ENCODE measurements around the gene NEURL3.
A peak's percentile ranks its signal among the peaks of the same experiment; 100 is the strongest.

The NEURL3 gene

GRCh38 chr2:96527286-96528005 lies 22.3 kb upstream of the NEURL3 start:
- DNase-seq: no peak

- no peak for DNase-seq
Observed at GRCh38 chr2:96526615-96527285, 21.6 kb upstream of the NEURL3 start.

DNA sequence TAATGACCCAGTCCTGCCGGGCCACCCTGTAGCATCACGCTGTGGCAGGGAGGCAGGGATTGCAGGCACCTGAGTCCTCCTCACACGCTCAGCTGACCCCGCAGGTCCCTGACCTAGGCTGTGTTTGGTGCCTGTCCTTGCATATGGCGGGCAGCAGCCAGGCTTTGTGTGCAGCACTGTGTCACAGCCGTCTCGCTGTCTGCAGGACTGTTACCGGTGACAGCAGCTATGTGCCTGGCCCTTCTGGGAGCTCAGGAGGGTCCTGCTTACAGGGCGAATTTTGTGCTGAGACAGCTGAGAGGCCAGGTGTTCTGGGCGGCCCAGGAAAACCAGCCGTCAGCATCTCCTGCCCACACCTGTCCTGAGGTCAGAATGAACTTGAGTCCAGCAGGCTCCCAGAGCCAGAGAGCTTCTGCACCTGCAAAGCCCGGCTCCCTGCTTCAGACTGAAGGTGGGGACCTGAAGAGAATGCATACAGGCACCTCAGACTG lies 21.0 kb upstream of the NEURL3 start:
- no peak for DNase-seq

GRCh38 chr2:96525211-96525507 lies 20.0 kb upstream of the NEURL3 start:
- DNase-seq: no peak

- DNase-seq: no peak
Observed at GRCh38 chr2:96524482-96525210, 19.5 kb upstream of the NEURL3 start.

- no peak for DNase-seq
Observed at GRCh38 chr2:96523659-96524481, 18.7 kb upstream of the NEURL3 start.

DNA sequence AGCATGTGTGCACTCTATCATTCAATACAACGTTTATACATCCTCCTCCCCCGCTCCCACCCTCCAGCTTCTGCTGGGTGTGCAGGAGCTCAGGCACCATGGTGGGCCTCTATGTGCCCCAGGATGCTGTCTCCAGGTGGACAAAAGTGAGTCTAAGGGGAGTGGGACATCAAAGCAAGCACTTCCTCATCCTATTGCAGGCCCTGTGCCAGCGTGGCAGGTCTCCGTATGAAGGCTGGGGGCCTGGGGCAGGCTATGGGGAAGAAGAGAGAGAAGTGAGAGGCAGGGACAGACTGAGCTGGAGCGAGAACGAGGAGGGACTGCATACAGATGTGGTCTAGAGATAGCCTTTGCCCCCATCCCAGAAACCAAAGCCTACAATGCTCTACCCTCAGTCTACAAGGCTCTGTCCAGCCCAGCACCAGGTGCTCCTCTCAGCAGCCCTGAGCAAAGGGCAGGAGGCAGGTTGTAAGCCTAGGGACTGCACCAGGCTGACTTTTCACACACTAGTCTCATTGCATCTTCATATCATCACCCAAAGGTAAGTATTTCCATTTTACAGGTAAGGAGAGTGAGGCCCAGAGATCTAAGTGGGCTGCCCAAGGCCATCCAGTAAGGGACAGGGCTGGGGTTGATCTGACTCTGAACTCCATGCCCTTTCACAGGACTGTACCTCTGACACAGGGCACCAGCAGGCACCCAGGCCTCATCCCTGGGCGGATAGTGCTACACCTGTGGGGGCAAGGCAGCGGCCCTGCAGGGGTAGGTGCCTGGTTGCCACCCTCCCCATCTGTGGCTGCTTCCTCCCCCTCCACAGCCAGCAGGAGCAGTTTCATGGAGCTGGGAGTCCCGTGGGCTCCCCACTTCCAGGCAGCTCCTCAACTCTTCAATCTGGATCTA lies 17.4 kb upstream of the NEURL3 start:
- no peak for DNase-seq

DNA sequence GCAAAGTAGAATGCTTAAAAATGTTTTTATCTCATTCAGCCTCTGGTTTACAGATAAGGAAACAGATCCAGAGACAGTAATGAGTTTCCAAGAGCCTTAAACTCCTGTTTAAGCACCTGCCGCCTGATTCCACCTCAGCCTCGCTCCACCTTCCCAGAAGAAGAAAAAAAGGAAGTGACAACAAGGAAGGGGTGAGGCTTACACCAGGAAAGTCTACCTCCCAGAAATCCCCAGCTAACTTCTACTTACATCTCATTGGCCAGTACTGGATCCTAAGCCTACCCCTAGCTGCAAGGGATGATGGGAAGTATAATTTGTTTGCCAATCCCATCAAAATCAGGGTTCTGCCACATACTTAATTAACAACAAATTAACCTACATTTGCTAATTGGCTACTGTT lies 16.1 kb upstream of the NEURL3 start:
- DNase-seq: no peak

DNA sequence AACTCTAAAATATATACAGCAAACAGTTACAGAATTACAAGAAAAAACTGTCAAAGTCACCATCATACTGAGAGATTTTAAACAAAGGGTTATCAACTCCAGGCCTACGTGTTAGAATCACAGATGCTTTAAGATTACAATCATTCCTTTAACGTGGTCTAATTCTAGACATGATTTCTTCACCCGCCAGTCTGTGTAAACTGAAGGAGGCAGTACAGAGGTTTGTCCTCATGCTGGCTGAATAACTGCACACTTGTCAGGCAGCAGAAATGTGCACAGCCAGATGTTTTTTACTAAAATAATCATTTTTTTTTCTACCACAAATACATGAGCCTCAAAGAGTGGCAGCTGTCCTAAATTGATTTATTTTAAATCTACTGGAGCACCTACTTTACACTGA lies 15.5 kb upstream of the NEURL3 start:
- DNase-seq: no peak

GRCh38 chr2:96520231-96520630 lies 15.1 kb upstream of the NEURL3 start:
- DNase-seq: no peak

- no peak for DNase-seq
Observed at GRCh38 chr2:96517079-96517478, 11.9 kb upstream of the NEURL3 start.

DNA sequence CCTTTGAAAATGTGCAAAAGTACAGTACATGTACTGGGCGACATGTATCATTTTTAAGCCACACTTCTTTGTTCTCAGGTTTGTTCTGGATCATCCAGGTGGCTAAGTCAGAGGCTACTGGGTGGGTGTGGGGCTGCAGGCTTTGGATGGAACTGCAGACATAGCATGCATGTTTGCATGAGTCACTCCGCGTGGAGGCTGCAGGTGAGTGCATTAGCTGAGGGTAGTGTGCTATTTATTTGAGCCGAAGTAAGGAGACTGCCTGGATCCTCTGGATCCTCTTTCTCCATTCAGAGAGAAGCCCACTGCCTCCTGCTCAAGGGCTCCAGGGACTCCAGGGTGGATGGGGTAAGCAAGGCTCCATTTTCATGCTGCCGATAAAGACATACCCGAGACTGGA lies 9.4 kb upstream of the NEURL3 start:
- DNase-seq: no peak

DNA sequence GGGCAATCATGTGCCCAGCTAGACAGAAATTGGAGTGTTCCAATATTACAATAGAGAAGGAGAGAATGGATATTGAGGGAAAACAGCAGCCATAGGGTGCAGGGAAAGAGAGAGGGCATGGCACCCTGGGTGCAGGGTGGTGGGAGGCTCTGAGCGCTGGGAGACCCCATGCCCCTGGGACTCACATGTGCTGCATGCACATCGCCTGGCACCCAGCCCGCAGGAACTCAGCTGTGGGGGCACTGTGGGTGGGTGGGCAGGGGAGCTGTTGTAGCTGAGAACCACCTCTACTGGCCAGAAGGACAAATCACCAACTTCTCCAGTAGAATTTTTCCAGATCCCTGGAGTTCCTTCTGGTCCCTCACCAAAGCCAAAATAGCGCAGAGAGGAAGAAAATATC lies 7.2 kb upstream of the NEURL3 start:
- DNase-seq: no peak

DNA sequence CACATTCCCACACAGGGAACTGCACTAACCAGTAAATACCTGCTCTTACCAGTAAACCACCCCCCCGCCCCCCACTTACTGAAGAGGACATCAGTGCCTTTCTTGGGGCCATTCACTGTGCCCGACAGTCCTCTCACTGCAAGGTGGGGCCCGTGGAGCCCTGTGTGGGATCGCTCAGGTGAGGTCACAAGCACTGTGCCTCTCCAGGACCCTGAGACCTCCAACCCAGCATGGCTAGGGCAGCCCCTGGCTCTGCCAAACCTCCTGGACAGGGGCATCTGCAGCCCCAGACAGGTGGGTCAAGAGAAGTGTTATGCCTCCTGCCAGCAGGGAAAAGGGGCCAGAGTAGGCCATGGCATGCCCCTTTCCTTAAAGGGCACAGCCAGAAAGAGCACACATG lies 6.7 kb upstream of the NEURL3 start:
- DNase-seq: no peak

GRCh38 chr2:96510931-96511595 lies 5.9 kb upstream of the NEURL3 start:
- no peak for DNase-seq

- DNase-seq: no peak
Observed at GRCh38 chr2:96509847-96510230, 4.7 kb upstream of the NEURL3 start.

- DNase-seq: peak; percentile 86
Observed at GRCh38 chr2:96509114-96509846, 4.1 kb upstream of the NEURL3 start.

- DNase-seq: no peak
Observed at GRCh38 chr2:96508521-96509113, 3.5 kb upstream of the NEURL3 start.

- DNase-seq: peak; percentile 79
Observed at GRCh38 chr2:96507957-96508520, 2.9 kb upstream of the NEURL3 start.

DNA sequence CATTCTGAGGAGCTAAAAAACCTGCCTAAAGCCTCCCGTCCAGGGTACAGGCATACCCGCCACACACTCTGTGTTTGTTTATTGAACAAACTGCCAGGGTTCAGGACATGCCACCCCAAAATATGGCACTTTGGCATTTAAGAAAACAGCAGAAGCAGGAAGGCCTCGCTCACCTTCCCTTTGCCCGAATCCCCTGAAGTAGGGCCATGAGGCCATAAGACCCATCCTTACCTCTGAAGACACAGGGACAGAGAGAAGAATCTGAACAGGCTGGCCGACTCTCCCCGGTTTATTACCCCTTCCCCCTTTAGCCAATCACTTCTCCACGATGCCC lies 1.7 kb upstream of the NEURL3 start:
- no peak for DNase-seq
